Measurements from ENCODE around the gene PPEF2. TPM values are rescaled to one million over a fixed set of nuclear protein-coding genes. Genes with fewer than 3 reads are reported as not detected.

Gene PPEF2
- total RNA-seq, 2 donors from 2014 or later, result not detected

DNA sequence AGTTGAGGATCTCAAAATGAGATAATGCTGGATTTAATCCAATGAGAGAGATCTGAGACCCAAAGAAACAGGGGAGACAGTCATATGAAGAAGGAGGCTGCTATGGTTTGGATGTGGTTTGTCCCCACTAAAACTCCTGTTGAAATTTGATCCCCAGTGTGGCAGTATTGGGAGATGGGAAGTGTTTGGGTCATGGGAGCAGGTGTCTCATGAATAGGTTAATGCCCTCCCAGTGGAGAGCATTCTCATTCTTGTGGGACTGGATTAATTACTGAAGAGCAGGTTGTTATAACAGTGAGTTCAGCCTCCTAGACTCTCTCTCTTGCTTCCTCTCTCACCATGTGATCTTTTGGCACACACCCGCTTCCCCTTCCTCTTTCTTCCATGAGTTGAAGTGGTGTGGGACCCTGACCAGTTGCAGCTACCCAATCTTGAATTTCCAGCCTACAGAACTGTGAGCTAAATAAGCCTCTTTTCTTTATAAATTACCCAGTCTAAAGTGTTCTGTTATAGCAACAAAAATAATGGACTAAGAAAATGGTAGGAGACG is 70.3 kb downstream of the PPEF2 start:
- Histone ChIP-seq H3K27ac (no peak overlapping the region), H3K27me3 (no peaks in the 10 kb centered on the region), H3K4me3 (no peak overlapping the region), H3K9me3 (no peaks in the 10 kb centered on the region), H3K4me1 (no peaks in the 10 kb centered on the region), H3K36me3 (replicated peaks in 1 of 2; ENCODE audit: insufficient read depth in 1 of 2, low read depth in 2 of 2) (no peaks in the 10 kb centered on the region)
- no peak for ATAC-seq
- no peak for TF ChIP-seq POLR2A (IDR thresholded peaks at IDR 0.05)
- 88 to 93% methylated on average over 2 of the region's 2 CpGs for WGBS, 2 donors
- DNase-seq, result peak in 1 of 4 donors; percentile 22
- intact Hi-C loops (cut with DNase I), result no loop called here

DNA sequence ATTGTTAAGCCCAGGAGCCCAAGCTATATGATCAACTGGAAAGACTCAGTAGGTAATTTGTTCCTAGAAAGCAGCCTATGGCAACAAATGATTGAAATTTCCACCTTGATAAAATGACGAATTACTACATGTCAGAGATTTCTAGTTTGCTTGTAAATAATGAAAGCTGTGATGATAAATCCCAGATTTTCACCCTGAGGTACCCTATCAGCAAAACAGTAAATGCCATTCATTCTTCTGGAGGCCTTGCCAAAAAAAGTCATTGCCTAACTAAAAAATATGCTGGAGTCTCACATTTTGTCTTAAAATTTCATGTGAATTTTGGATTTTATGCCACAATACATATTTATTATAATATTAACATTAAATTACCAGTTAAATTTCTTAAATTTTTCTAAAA is 71.3 kb downstream of the PPEF2 start:
- intact Hi-C loops (cut with DNase I), result no loop called here
- Histone ChIP-seq H3K27me3 (no peaks in the 10 kb centered on the region), H3K4me3 (no peak overlapping the region), H3K4me1 (no peaks in the 10 kb centered on the region), H3K36me3 (replicated peaks in 1 of 2; ENCODE audit: insufficient read depth in 1 of 2, low read depth in 2 of 2) (no peaks in the 10 kb centered on the region), H3K27ac (no peak overlapping the region), H3K9me3 (no peaks in the 10 kb centered on the region)
- no peak for DNase-seq
- TF ChIP-seq POLR2A (IDR thresholded peaks at IDR 0.05) (no peak), CTCF (IDR thresholded peaks at IDR 0.05) (no peak)
- ATAC-seq, result no peak
- 16 to 29% methylated on average over 1 of the region's 1 CpG for WGBS, 2 donors

- intact Hi-C loops (cut with DNase I), result no loop called here
- no peak for ATAC-seq
- H3K27me3 ChIP-seq, result no peaks in the 10 kb centered on the region
- no peak overlapping the region for H3K4me3 ChIP-seq
- H3K9me3 ChIP-seq, result no peaks in the 10 kb centered on the region
- 54 to 58% methylated on average over 2 of the region's 2 CpGs for WGBS, 2 donors
- no peak for TF ChIP-seq POLR2A (IDR thresholded peaks at IDR 0.05)
- no peak for TF ChIP-seq CTCF (IDR thresholded peaks at IDR 0.05)
- no peak overlapping the region for H3K27ac ChIP-seq
- no peak for DNase-seq
- no peaks in the 10 kb centered on the region for H3K36me3 ChIP-seq (replicated peaks in 1 of 2; ENCODE audit: insufficient read depth in 1 of 2, low read depth in 2 of 2)
- no peaks in the 10 kb centered on the region for H3K4me1 ChIP-seq
Observed at GRCh38 chr4:75823812-75824211, 78.4 kb downstream of the PPEF2 start.

- TF ChIP-seq CTCF (IDR thresholded peaks at IDR 0.05), result no peak
- no peak for TF ChIP-seq POLR2A (IDR thresholded peaks at IDR 0.05)
- Histone ChIP-seq H3K4me3 (no peak overlapping the region), H3K36me3 (replicated peaks in 1 of 2; ENCODE audit: insufficient read depth in 1 of 2, low read depth in 2 of 2) (no peaks in the 10 kb centered on the region), H3K27ac (no peak overlapping the region), H3K27me3 (no peaks in the 10 kb centered on the region), H3K4me1 (no peaks in the 10 kb centered on the region), H3K9me3 (no peaks in the 10 kb centered on the region)
- WGBS, 2 donors, result 77 to 94% methylated on average over 5 of the region's 5 CpGs
- DNase-seq (no peak), ATAC-seq (no peak)
- intact Hi-C loops (cut with DNase I), result no loop called here
Observed at GRCh38 chr4:75822416-75822815, 79.8 kb downstream of the PPEF2 start.

- no peak overlapping the region for H3K27ac ChIP-seq
- DNase-seq (peak in 2 of 4 donors; percentile 24 to 68), ATAC-seq (no peak)
- intact Hi-C loops (cut with DNase I), result no loop called here
- no peaks in the 10 kb centered on the region for H3K27me3 ChIP-seq
- H3K9me3 ChIP-seq, result no peaks in the 10 kb centered on the region
- no peaks in the 10 kb centered on the region for H3K36me3 ChIP-seq (replicated peaks in 1 of 2; ENCODE audit: insufficient read depth in 1 of 2, low read depth in 2 of 2)
- 71 to 83% methylated on average over 5 of the region's 5 CpGs for WGBS, 2 donors
- no peak overlapping the region for H3K4me3 ChIP-seq
- H3K4me1 ChIP-seq, result no peaks in the 10 kb centered on the region
- TF ChIP-seq POLR2A (IDR thresholded peaks at IDR 0.05) (no peak), CTCF (IDR thresholded peaks at IDR 0.05) (no peak)
Observed at GRCh38 chr4:75821966-75822365, 80.3 kb downstream of the PPEF2 start.
